ENCODE results near the gene GAMT. TPM values are rescaled to one million over a fixed set of nuclear protein-coding genes. Genes with fewer than 3 reads are reported as not detected.

GAMT gene
- total RNA-seq, 1 donor from 2014 or later: 13.5 TPM

- intact Hi-C loops (cut with micrococcal nuclease): no loop called here
These were observed 33.3 kb upstream of the GAMT start for GRCh38 chr19:1434577-1435060.

- intact Hi-C loops (cut with micrococcal nuclease): no loop called here
These were observed 32.7 kb upstream of the GAMT start for GRCh38 chr19:1434040-1434366.

GRCh38 chr19:1433119-1434039, 32.0 kb upstream of the GAMT start:
- intact Hi-C loops (cut with micrococcal nuclease): no loop called here

GRCh38 chr19:1432507-1432887, 31.2 kb upstream of the GAMT start:
- intact Hi-C loops (cut with micrococcal nuclease): no loop called here

GRCh38 chr19:1431759-1432506, 30.6 kb upstream of the GAMT start:
- intact Hi-C loops (cut with micrococcal nuclease): no loop called here

- intact Hi-C loops (cut with micrococcal nuclease): no loop called here
These were observed 28.9 kb upstream of the GAMT start for GRCh38 chr19:1430246-1430645.

GRCh38 chr19:1429750-1430149, 28.4 kb upstream of the GAMT start:
- intact Hi-C loops (cut with micrococcal nuclease): no loop called here

- intact Hi-C loops (cut with micrococcal nuclease): no loop called here
These were observed 27.5 kb upstream of the GAMT start for GRCh38 chr19:1428738-1429391.

- intact Hi-C loops (cut with micrococcal nuclease): no loop called here
These were observed 26.0 kb upstream of the GAMT start for GRCh38 chr19:1427221-1427920.

- intact Hi-C loops (cut with micrococcal nuclease): no loop called here
These were observed 25.4 kb upstream of the GAMT start for GRCh38 chr19:1426736-1427135.

- intact Hi-C loops (cut with micrococcal nuclease): no loop called here
These were observed 24.6 kb upstream of the GAMT start for GRCh38 chr19:1425902-1426301.

GRCh38 chr19:1425102-1425837, 23.9 kb upstream of the GAMT start:
- intact Hi-C loops (cut with micrococcal nuclease): no loop called here

- intact Hi-C loops (cut with micrococcal nuclease): no loop called here
These were observed 23.0 kb upstream of the GAMT start for GRCh38 chr19:1424192-1424955.

- intact Hi-C loops (cut with micrococcal nuclease): no loop called here
These were observed 22.3 kb upstream of the GAMT start for GRCh38 chr19:1423436-1424191.

GRCh38 chr19:1422943-1423342, 21.6 kb upstream of the GAMT start:
- intact Hi-C loops (cut with micrococcal nuclease): no loop called here

- intact Hi-C loops (cut with micrococcal nuclease): no loop called here
These were observed 21.0 kb upstream of the GAMT start for GRCh38 chr19:1422360-1422759.

GRCh38 chr19:1421958-1422305, 20.6 kb upstream of the GAMT start:
- intact Hi-C loops (cut with micrococcal nuclease): no loop called here

- intact Hi-C loops (cut with micrococcal nuclease): no loop called here
These were observed 20.0 kb upstream of the GAMT start for GRCh38 chr19:1421218-1421957.

GRCh38 chr19:1420590-1420989, 19.2 kb upstream of the GAMT start:
- intact Hi-C loops (cut with micrococcal nuclease): no loop called here

Measured in T-helper 1 cell treated with Interleukin-12 subunit alpha and Interleukin-12 subunit beta and Interleukin-4 antibody, amounts not matched to agents 30 ng/mL and 1 ng/mL, for 36 hours (primary cell).